ENCODE results near the gene KCNQ1. TPM values are rescaled to one million over a fixed set of nuclear protein-coding genes. Genes with fewer than 3 reads are reported as not detected.

The KCNQ1 gene
- total RNA-seq, 1 experiment from 2014 or later = not detected

- Histone ChIP-seq H3K27me3 (ENCODE audit: insufficient read depth, low read depth) (no peaks in the 10 kb centered on the region), H4K20me1 (ENCODE audit: insufficient read depth) (no peaks in the 10 kb centered on the region), H3K4me3 (no peak overlapping the region), H3K4me1 (replicated peaks; ENCODE audit: insufficient read depth) (no peaks in the 10 kb centered on the region), H3K27ac (no peak overlapping the region), H3F3A (ENCODE audit: insufficient read depth, low read depth) (no peaks in the 10 kb centered on the region), H2AFZ (no peak overlapping the region), H3K36me3 (ENCODE audit: low read depth) (no peaks in the 10 kb centered on the region), H3K9me2 (ENCODE audit: insufficient read depth) (no peaks in the 10 kb centered on the region), H3K9me3 (ENCODE audit: insufficient read depth, low read depth) (no peaks in the 10 kb centered on the region), H3K79me2 (ENCODE audit: low read depth) (no peaks in the 10 kb centered on the region), H3K4me2 (no peak overlapping the region)
- ChIA-PET POLR2A (ENCODE audit: unreplicated experiment) (no interaction called here), CTCF (no interaction called here)
- intact Hi-C loops (cut with micrococcal nuclease; ENCODE audit: unreplicated experiment) = no loop called here
- no peak for DNase-seq
- TF ChIP-seq EZH2 (IDR thresholded peaks at IDR 0.05; ENCODE audit: low read depth) = no peak
- TF ChIP-seq CTCF (conservative IDR thresholded peaks at IDR 0.05) = no peak
- no TSS peak for BruUV-seq (replicated peaks)
Observed at GRCh38 chr11:2734181-2735052, 289.6 kb downstream of the KCNQ1 start.

- POLR2A ChIA-PET (ENCODE audit: unreplicated experiment) = no interaction called here
- Histone ChIP-seq H3K27ac (no peak overlapping the region), H3K9me2 (ENCODE audit: insufficient read depth) (no peaks in the 10 kb centered on the region), H3K79me2 (ENCODE audit: low read depth) (no peaks in the 10 kb centered on the region), H4K20me1 (ENCODE audit: insufficient read depth) (no peaks in the 10 kb centered on the region), H3K9me3 (ENCODE audit: insufficient read depth, low read depth) (no peaks in the 10 kb centered on the region), H3K4me2 (no peak overlapping the region), H3K4me1 (replicated peaks; ENCODE audit: insufficient read depth) (no peaks in the 10 kb centered on the region), H3F3A (ENCODE audit: insufficient read depth, low read depth) (no peaks in the 10 kb centered on the region), H3K27me3 (ENCODE audit: insufficient read depth, low read depth) (no peaks in the 10 kb centered on the region), H3K36me3 (ENCODE audit: low read depth) (no peaks in the 10 kb centered on the region), H2AFZ (no peak overlapping the region), H3K4me3 (no peak overlapping the region)
- no peak for TF ChIP-seq EZH2 (IDR thresholded peaks at IDR 0.05; ENCODE audit: low read depth)
- TF ChIP-seq CTCF (conservative IDR thresholded peaks at IDR 0.05) = no peak
- BruUV-seq (replicated peaks) = no TSS peak
- intact Hi-C loops (cut with micrococcal nuclease; ENCODE audit: unreplicated experiment) = no loop called here
- CTCF ChIA-PET = no interaction called here
- DNase-seq = no peak
Observed at GRCh38 chr11:2735053-2735589, 290.3 kb downstream of the KCNQ1 start.

GRCh38 chr11:2736577-2737225 lies 291.9 kb downstream of the KCNQ1 start:
- Histone ChIP-seq H3K4me1 (replicated peaks; ENCODE audit: insufficient read depth) (peaks cover 12% of the 10 kb centered on the region), H3K9me3 (ENCODE audit: insufficient read depth, low read depth) (no peaks in the 10 kb centered on the region), H3K79me2 (ENCODE audit: low read depth) (no peaks in the 10 kb centered on the region), H3K9me2 (ENCODE audit: insufficient read depth) (no peaks in the 10 kb centered on the region), H3K27me3 (ENCODE audit: insufficient read depth, low read depth) (no peaks in the 10 kb centered on the region), H3K4me2 (no peak overlapping the region), H4K20me1 (ENCODE audit: insufficient read depth) (no peaks in the 10 kb centered on the region), H3K4me3 (no peak overlapping the region), H3K27ac (no peak overlapping the region), H3K36me3 (ENCODE audit: low read depth) (no peaks in the 10 kb centered on the region), H3F3A (ENCODE audit: insufficient read depth, low read depth) (0 out of 2 replicates have a peak, but pooled peaks cover 5% of the 10 kb centered on the region), H2AFZ (no peak overlapping the region)
- TF ChIP-seq CTCF (conservative IDR thresholded peaks at IDR 0.05) (no peak), EZH2 (IDR thresholded peaks at IDR 0.05; ENCODE audit: low read depth) (no peak)
- intact Hi-C loops (cut with micrococcal nuclease; ENCODE audit: unreplicated experiment) = no loop called here
- ChIA-PET CTCF (no interaction called here), POLR2A (ENCODE audit: unreplicated experiment) (no interaction called here)
- DNase-seq = no peak
- no TSS peak for BruUV-seq (replicated peaks)
